ENCODE results near the gene TTLL9.
A peak's percentile ranks its signal among the peaks of the same experiment; 100 is the strongest.

TTLL9 gene

DNA sequence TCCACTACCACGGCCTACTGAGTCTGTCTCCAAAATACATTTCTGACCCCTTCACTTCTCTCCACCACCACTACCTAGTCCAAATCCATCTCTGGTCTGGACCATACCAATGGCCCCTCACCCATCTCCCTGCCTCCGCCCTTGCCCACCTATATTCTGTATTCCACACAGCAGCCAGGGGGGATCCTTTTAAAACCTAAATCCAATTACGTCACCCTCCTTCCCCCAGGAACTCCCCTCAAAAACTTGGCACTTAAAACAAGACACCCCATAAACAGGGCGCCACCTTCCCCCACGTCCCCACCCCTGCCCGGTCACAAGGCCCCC, 80.7 kb downstream of the TTLL9 start:
- no peak for DNase-seq

- DNase-seq: peak; percentile 94
Measured at GRCh38 chr20:31951530-31952453, 81.4 kb downstream of the TTLL9 start, which contains the start of gene PDRG1. PDRG1 (minus strand) TSS chr20:31952046; CDS start chr20:31951961, 85 bp downstream.

GRCh38 chr20:31953556-31954148, 83.2 kb downstream of the TTLL9 start:
- no peak for DNase-seq

DNA sequence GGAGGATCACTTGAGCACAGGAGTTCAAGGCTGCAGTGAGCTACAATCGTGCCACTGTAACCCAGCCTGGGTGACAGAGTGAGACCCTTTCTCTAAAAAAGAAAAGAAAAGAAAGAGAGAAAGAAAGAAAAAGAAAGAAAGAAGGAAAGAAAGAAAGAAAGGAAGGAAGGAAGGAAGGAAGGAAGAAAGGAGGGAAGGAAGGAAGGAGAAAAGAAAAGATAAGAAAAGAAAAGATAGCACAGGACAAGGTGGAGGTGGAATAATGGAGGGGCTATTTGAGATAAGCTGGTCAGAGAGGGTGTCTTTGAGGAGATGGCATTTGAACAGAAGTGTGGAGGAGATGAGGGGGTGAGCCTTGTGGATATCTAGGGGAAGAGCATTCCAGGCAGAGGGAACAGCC, 84.1 kb downstream of the TTLL9 start:
- DNase-seq: no peak

DNA sequence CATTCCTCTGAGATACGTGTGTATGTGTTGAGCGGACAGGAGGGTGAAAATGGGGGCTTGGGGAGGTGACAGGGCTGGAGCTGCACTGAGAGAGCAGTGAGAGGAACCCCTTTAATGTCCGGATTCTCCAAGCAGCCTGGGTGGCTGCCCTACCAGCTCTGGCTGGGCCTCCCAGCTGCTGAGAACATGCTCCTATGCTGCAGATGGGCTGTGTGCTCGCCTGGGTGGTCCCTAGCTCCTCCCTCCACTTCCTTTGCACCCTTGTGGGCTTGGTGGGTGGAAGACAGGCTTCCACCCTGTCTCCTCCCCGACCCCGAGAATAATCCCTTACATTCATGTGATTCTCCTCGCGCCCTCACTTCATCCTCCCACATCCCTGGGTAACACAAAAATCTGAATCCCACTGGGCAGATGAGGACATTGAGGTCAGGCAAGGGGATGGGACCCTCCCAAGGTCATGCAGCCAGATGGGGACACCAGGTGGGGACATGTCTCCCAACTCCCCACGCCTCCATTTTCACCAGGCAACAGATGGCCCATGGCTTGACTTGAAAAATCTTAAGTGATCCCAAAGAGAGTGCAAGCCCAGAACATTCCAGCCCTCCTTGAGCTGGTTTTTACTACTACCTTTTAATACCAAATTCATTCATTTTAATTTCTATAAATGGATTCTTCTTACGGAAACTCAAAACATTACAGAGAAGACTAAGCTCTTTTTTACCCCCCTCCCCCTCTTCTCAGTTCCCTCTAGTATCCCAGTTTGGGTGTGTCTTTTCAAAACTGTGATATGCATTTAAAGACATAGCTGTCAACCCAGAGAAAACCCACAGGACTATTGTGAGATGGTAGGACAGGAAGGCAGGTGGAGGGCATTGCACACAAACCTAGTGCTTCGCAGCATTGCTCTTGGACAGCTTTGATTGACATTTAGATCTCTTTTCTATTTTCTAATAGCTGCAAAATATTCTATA, 86.4 kb downstream of the TTLL9 start:
- no peak for DNase-seq

DNA sequence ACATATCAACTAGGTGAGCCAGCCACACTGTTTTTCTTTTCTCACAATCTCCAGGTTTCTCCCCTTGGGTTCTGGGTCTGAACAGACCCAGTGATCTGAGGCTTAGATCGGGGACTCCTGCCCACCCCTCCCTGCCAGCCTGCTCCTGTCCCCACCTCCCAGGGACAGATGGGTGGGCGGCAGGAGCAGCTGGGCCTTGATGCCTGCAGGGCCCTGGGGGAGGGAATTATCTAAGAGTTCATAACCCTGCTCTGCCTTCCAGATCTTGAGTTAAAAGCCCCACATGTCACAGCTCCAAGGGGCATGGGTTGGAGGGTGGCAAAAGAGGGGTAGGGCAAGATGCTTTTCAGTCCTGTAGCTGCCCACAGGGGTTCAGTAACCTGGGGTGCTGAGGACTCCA, 92.3 kb downstream of the TTLL9 start:
- no peak for DNase-seq

DNA sequence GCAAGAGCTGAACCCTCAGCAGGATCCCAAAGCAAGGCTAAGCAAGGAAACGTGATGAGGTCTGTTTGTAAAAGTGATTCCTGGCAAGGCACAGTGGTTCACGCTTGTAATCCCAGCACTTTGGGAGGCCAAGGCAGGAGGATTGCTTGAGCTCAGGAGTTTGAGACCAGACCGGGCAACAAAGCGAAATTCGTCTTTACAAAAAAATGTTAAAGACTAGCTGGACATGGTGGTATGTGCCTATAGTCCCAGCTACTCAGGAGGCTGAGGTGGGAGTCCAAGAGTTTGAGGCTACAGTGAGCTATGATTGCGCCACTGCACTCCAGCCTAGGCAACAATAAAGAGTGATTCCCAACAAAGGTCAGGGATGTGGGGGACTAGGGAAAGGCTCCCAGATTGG, 93.5 kb downstream of the TTLL9 start:
- DNase-seq: no peak

DNA sequence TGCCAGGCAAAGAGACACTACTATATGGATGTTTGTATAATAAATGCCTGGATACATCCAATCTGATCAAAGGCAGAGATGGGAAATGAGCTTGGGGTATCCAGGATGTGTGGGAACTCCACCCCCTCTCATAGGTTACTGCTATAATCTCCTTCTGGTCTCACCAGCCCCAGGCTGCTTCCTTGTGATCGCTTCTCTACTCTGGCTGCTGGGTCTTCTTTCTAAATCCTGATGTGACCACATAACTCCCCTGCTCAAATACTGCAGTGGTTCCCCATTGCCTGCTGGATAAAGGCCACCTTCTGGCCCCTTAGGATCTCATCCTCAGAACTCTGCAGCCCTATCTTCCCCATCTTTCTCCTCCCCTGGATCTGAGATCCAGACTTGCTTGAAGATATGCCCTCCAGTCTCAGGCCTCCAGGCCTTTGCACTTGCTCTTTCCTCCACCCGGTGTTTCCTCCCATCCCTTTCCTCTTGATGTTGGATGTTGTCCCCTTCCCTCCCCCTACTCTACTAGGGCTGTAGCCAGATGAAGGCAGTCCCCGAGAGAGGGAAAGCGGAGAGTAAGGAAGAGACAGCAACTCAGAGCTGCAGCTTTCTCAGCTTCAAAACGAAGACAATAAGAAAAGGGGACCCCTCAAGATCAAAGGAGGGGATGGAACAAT, 96.7 kb downstream of the TTLL9 start:
- no peak for DNase-seq

- no peak for DNase-seq
Measured at GRCh38 chr20:31967830-31968249, 97.4 kb downstream of the TTLL9 start, which contains the start of gene XKR7. XKR7 (plus strand) TSS chr20:31968151; CDS start chr20:31968176, 25 bp downstream.

- DNase-seq: peak; percentile 60
Measured at GRCh38 chr20:31968291-31969126, 98.1 kb downstream of the TTLL9 start.

- no peak for DNase-seq
Measured at GRCh38 chr20:31969991-31970390, 99.6 kb downstream of the TTLL9 start.

- peak; percentile 28 for DNase-seq
Measured at GRCh38 chr20:31972471-31973021, 102.1 kb downstream of the TTLL9 start.

- DNase-seq: no peak
Measured at GRCh38 chr20:31974296-31974695, 103.9 kb downstream of the TTLL9 start.

- DNase-seq: no peak
Measured at GRCh38 chr20:31974951-31975487, 104.6 kb downstream of the TTLL9 start.

DNA sequence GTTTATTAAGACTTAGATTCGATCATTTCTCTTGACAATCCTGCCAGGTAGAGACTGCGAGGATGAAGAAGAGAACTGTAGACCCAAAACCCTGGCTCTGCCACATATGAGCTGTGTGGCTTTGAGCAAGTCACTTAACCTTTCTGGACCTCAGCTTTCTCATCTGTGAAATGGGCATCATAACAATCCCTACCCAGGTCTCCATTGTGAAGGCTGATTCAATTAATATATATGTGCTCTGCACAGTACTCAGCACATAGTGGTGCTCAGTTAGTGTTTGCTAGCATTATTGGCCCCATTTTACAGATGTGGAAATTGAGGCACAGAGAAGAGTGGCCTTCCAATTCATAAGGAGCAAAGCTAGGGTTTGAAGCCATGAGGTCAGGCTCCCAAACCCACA, 105.4 kb downstream of the TTLL9 start:
- DNase-seq: no peak

GRCh38 chr20:31977080-31977479, 106.6 kb downstream of the TTLL9 start:
- no peak for DNase-seq

- DNase-seq: no peak
Measured at GRCh38 chr20:31979713-31980426, 109.4 kb downstream of the TTLL9 start.

- no peak for DNase-seq
Measured at GRCh38 chr20:31981784-31982183, 111.3 kb downstream of the TTLL9 start.

- DNase-seq: no peak
Measured at GRCh38 chr20:31984981-31985471, 114.6 kb downstream of the TTLL9 start.

GRCh38 chr20:31987744-31988143, 117.3 kb downstream of the TTLL9 start:
- DNase-seq: peak; percentile 12

Data from fibroblast of skin of back (primary cell).